CD4-positive, alpha-beta T cell (primary cell): ENCODE measurements around the gene SUMO4. TPM values are rescaled to one million over a fixed set of nuclear protein-coding genes. Genes with fewer than 3 reads are reported as not detected.
A peak's percentile ranks its signal among the peaks of the same experiment; 100 is the strongest.

ENCODE experiments used
- ATAC-seq: fragments of 200-7000 bp; cut with Tn5 transposase; one replicate; pipeline ENCODE4 v1.10.0; 2022; ENCODE audit warnings: mild to moderate bottlenecking; ENCODE audit not compliant: poor library complexity
- CTCF ChIA-PET: fragments of 350-600 bp; sonication (Branson Sonifier 250); formaldehyde crosslinking; loops from one replicate; lab custom pipeline; 2021; ENCODE audit warnings: antibody characterized with exemption, inconsistent platforms; lab: Charles Lee
- POLR2A ChIA-PET: fragments of 350-600 bp; sonication (Branson Sonifier 250); formaldehyde crosslinking; loops from one replicate; lab custom pipeline; 2021; ENCODE audit warnings: antibody characterized with exemption, inconsistent platforms; lab: Charles Lee
- DNase-seq, 14 experiments: peaks; one replicate each; pipeline ENCODE4 v3.0.0-alpha.2; 2013 to 2020; ENCODE audit warnings: mixed read lengths in 2 of 14
- H3K27ac ChIP-seq, 2 donors: one replicate each; pipeline versions ENCODE4 v1.5.1 to v1.7.0; 2013; ENCODE audit warnings: low read length in 2 of 2, low read depth in 1 of 2, mild to moderate bottlenecking in 1 of 2
- H3K27me3 ChIP-seq, 2 experiments: 1 replicate in 1 of 2; 2 replicates in 1 of 2; pipeline versions ENCODE4 v1.6.1 to v1.7.0; 2013; ENCODE audit warnings: low read length in 2 of 2, control low read depth in 1 of 2, mild to moderate bottlenecking in 1 of 2, moderate library complexity in 1 of 2; ENCODE audit not compliant: insufficient read depth in 2 of 2, control insufficient read depth in 1 of 2
- H3K36me3 ChIP-seq: one replicate; pipeline ENCODE4 v1.6.1; 2013; ENCODE audit warnings: low read length, control low read depth; ENCODE audit not compliant: insufficient read depth
- H3K4me1 ChIP-seq: one replicate; pipeline ENCODE4 v1.6.1; 2013; ENCODE audit warnings: low read length, control low read depth; ENCODE audit not compliant: insufficient read depth
- H3K4me3 ChIP-seq: one replicate; pipeline ENCODE4 v1.5.1; 2013; ENCODE audit warnings: mild to moderate bottlenecking, low read length, moderate library complexity
- H3K9me3 ChIP-seq, 2 experiments: 1 replicate in 1 of 2; 2 replicates in 1 of 2; pipeline versions ENCODE4 v1.6.1 to v1.7.0; 2013; ENCODE audit warnings: low read length in 2 of 2, mild to moderate bottlenecking in 2 of 2, control low read depth in 1 of 2, moderate library complexity in 1 of 2; ENCODE audit not compliant: control insufficient read depth in 1 of 2, insufficient read depth in 1 of 2
- H3K27ac Mint-ChIP-seq: one replicate; pipeline ENCODE4 v1.8.0; 2020; ENCODE audit warnings: mixed read lengths
- H3K27me3 Mint-ChIP-seq: one replicate; pipeline ENCODE4 v1.8.0; 2021; ENCODE audit warnings: mixed read lengths
- H3K36me3 Mint-ChIP-seq: one replicate; pipeline ENCODE4 v1.8.0; 2021; ENCODE audit warnings: low read depth, mixed read lengths
- H3K4me1 Mint-ChIP-seq: one replicate; pipeline ENCODE4 v1.8.0; 2021; ENCODE audit warnings: low read depth, mixed read lengths
- H3K4me3 Mint-ChIP-seq: one replicate; pipeline ENCODE4 v1.8.0; 2020; ENCODE audit warnings: mild to moderate bottlenecking, mixed read lengths
- H3K9me3 Mint-ChIP-seq: one replicate; pipeline ENCODE4 v1.8.0; 2020; ENCODE audit warnings: mixed read lengths
- intact Hi-C, 2 experiments: fragments of 100-400 bp; cut with DNase I in 1 of 2; cut with micrococcal nuclease in 1 of 2; formaldehyde crosslinking; loops; one replicate each; pipeline versions ENCODE4 v1.15.1 to v1.9.0; 2023 to 2025; cut with DNase I, micrococcal nuclease
- total RNA-seq, 174 experiments: library from RNA in 2 of 174; stranded (reverse) in 2 of 174; gene quantifications; one replicate each; pipeline ENCODE4 v1.2.3 and lab custom pipeline; 2021 to 2026
- TF ChIP-seq, protein P1 (sequence below): fragments of 200-600 bp; IDR thresholded peaks from one replicate; pipeline ENCODE4 v1.8.0; 2022; ENCODE audit warnings: antibody characterized with exemption, mild to moderate bottlenecking

Gene SUMO4
- total RNA-seq, 2 experiments from 2014 or later: 8.6 to 8.7 TPM

DNA sequence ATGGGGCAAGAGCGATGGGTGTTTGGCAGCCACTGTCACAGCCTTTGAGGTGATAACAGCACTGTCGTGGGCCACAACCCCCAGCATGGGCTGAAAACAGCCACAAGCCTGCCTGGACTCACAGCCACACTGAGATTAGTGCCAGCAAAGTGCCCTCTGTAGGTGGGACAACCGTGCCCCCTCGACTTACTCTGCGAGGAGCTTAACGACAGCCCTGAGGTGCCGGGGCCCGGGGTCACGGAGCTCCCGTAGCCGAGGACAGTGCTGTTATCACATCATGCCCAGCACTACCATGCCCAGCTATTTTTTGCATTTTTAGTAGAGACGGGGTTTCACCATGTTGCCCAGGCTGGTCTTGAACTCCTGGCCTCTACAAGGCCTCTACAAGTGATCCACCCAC is 36.6 kb downstream of the SUMO4 start:
- TF ChIP-seq, protein P1, sequence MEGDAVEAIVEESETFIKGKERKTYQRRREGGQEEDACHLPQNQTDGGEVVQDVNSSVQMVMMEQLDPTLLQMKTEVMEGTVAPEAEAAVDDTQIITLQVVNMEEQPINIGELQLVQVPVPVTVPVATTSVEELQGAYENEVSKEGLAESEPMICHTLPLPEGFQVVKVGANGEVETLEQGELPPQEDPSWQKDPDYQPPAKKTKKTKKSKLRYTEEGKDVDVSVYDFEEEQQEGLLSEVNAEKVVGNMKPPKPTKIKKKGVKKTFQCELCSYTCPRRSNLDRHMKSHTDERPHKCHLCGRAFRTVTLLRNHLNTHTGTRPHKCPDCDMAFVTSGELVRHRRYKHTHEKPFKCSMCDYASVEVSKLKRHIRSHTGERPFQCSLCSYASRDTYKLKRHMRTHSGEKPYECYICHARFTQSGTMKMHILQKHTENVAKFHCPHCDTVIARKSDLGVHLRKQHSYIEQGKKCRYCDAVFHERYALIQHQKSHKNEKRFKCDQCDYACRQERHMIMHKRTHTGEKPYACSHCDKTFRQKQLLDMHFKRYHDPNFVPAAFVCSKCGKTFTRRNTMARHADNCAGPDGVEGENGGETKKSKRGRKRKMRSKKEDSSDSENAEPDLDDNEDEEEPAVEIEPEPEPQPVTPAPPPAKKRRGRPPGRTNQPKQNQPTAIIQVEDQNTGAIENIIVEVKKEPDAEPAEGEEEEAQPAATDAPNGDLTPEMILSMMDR: no peak
- intact Hi-C loops: no loop called here
- Mint-ChIP-seq H3K4me3 (no peak overlapping the region), H3K36me3 (no peaks in the 10 kb centered on the region), H3K27ac (no peak overlapping the region), H3K4me1 (peaks cover 15% of the 10 kb centered on the region), H3K27me3 (no peaks in the 10 kb centered on the region), H3K9me3 (no peaks in the 10 kb centered on the region)
- ATAC-seq (no peak), DNase-seq (no peak)
- CTCF ChIA-PET: interaction anchor here (0.6 kb wide), 1 partner anchor 156 kb away, joined by 4 read pairs; no protein-coding TSS in a partner anchor
- no peaks in the 10 kb centered on the region for H3K27me3 ChIP-seq
- H3K27ac ChIP-seq: no peak overlapping the region
- no peaks in the 10 kb centered on the region for H3K9me3 ChIP-seq
- no peaks in the 10 kb centered on the region for H3K36me3 ChIP-seq
- POLR2A ChIA-PET: no interaction called here
- peaks cover 6% of the 10 kb centered on the region for H3K4me1 ChIP-seq
- no peak overlapping the region for H3K4me3 ChIP-seq

DNA sequence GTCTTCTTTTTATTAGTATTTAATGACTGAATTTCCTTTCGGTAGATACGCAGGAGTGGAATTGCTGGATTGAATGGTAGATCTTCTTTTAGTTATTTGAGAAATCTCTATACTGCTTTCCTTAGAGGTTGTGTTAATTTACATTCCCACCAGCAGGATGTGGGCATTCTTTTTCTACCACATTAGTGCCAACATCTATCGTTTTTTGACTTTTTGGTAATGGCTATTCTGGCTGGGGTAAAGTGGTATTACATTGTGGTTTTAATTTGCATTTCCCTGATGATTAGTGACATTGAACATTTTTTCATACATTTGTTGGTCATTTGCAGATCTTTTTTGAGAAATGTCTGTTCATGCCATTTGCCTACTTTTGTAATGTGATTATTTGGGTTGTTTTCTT is 37.1 kb downstream of the SUMO4 start:
- Mint-ChIP-seq H3K4me3 (no peak overlapping the region), H3K27ac (no peak overlapping the region), H3K27me3 (no peaks in the 10 kb centered on the region), H3K9me3 (no peaks in the 10 kb centered on the region), H3K36me3 (no peaks in the 10 kb centered on the region), H3K4me1 (peaks cover 10% of the 10 kb centered on the region)
- H3K36me3 ChIP-seq: no peaks in the 10 kb centered on the region
- DNase-seq (peak in 1 of 14 experiments; percentile 35), ATAC-seq (no peak)
- intact Hi-C loops: no loop called here
- no peaks in the 10 kb centered on the region for H3K27me3 ChIP-seq
- no peak overlapping the region for H3K27ac ChIP-seq
- peaks cover under 1% of the 10 kb centered on the region for H3K4me1 ChIP-seq
- ChIA-PET CTCF (interaction anchor here (0.6 kb wide), 1 partner anchor 157 kb away, joined by 4 read pairs; no protein-coding TSS in a partner anchor), POLR2A (no interaction called here)
- H3K9me3 ChIP-seq: no peaks in the 10 kb centered on the region
- no peak overlapping the region for H3K4me3 ChIP-seq
- TF ChIP-seq, protein P1: no peak

DNA sequence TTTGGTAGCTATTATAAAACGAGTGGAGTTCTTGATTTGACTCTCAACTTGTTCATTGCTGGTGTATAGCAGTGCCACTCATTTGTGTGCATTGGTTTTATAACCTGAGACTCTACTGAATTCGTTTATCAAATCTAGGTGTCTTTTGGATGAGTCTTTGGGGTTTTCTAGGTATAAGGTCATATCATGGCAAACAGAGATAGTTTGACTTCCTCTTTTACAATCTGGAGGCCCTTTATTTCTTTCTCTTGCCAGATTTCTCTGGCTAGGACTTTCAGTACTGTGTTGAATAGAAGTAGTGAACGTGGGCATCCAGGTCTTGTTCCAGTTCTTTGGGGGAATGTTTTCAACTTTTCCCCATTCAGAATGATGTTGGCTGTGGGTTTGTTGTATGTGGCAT is 38.8 kb downstream of the SUMO4 start:
- H3K27me3 Mint-ChIP-seq: no peaks in the 10 kb centered on the region

More for the DNA sequence above, 38.8 kb downstream of the SUMO4 start:
- no peaks in the 10 kb centered on the region for H3K36me3 Mint-ChIP-seq
- Histone ChIP-seq H3K4me3 (no peak overlapping the region), H3K4me1 (no peaks in the 10 kb centered on the region), H3K27me3 (no peaks in the 10 kb centered on the region), H3K27ac (no peak overlapping the region), H3K36me3 (no peaks in the 10 kb centered on the region), H3K9me3 (no peaks in the 10 kb centered on the region)
- no peak overlapping the region for H3K4me3 Mint-ChIP-seq
- intact Hi-C loops: no loop called here
- H3K4me1 Mint-ChIP-seq: peaks cover 10% of the 10 kb centered on the region
- ATAC-seq: no peak
- no peak overlapping the region for H3K27ac Mint-ChIP-seq
- ChIA-PET POLR2A (no interaction called here), CTCF (no interaction called here)
- H3K9me3 Mint-ChIP-seq: no peaks in the 10 kb centered on the region
- TF ChIP-seq, protein P1: no peak
- no peak for DNase-seq
